ENCODE data around the gene ADAMTS16.

Gene ADAMTS16

GRCh38 chr5:5301176-5301575, 161.0 kb downstream of the ADAMTS16 start:
- Histone ChIP-seq H3K4me2 (no peak overlapping the region), H3K4me1 (ENCODE audit: low read depth, poor library complexity, severe bottlenecking) (no peaks in the 10 kb centered on the region), H3K27ac (no peak overlapping the region), H3K79me2 (ENCODE audit: insufficient read depth, low read depth) (no peaks in the 10 kb centered on the region), H3K9ac (no peak overlapping the region), H2AFZ (ENCODE audit: low read depth) (no peak overlapping the region), H3K36me3 (ENCODE audit: insufficient read depth) (no peaks in the 10 kb centered on the region), H4K20me1 (ENCODE audit: insufficient read depth) (no peaks in the 10 kb centered on the region), H3K4me3 (IDR thresholded peaks at IDR 0.05; ENCODE audit: insufficient read depth, low read depth, low read length) (no peak overlapping the region), H3K27me3 (ENCODE audit: insufficient read depth, low read depth) (no peaks in the 10 kb centered on the region)
- TF ChIP-seq CTCF (conservative IDR thresholded peaks at IDR 0.05; ENCODE audit: low read depth, low read length): no peak

GRCh38 chr5:5302201-5302600, 162.1 kb downstream of the ADAMTS16 start:
- Histone ChIP-seq H3K79me2 (ENCODE audit: insufficient read depth, low read depth) (no peaks in the 10 kb centered on the region), H3K36me3 (ENCODE audit: insufficient read depth) (no peaks in the 10 kb centered on the region), H3K27ac (no peak overlapping the region), H3K4me1 (ENCODE audit: low read depth, poor library complexity, severe bottlenecking) (no peaks in the 10 kb centered on the region), H3K9ac (no peak overlapping the region), H3K4me2 (no peak overlapping the region), H4K20me1 (ENCODE audit: insufficient read depth) (no peaks in the 10 kb centered on the region), H3K4me3 (IDR thresholded peaks at IDR 0.05; ENCODE audit: insufficient read depth, low read depth, low read length) (no peak overlapping the region), H3K27me3 (ENCODE audit: insufficient read depth, low read depth) (no peaks in the 10 kb centered on the region), H2AFZ (ENCODE audit: low read depth) (no peak overlapping the region)
- no peak for TF ChIP-seq CTCF (conservative IDR thresholded peaks at IDR 0.05; ENCODE audit: low read depth, low read length)

GRCh38 chr5:5303242-5303641, 163.1 kb downstream of the ADAMTS16 start:
- H3K27me3 ChIP-seq (ENCODE audit: insufficient read depth, low read depth): no peaks in the 10 kb centered on the region
- no peaks in the 10 kb centered on the region for H3K36me3 ChIP-seq (ENCODE audit: insufficient read depth)
- H3K4me2 ChIP-seq: no peak overlapping the region
- no peak overlapping the region for H3K27ac ChIP-seq
- no peak overlapping the region for H3K4me3 ChIP-seq (IDR thresholded peaks at IDR 0.05; ENCODE audit: insufficient read depth, low read depth, low read length)
- no peak overlapping the region for H3K9ac ChIP-seq
- no peaks in the 10 kb centered on the region for H3K4me1 ChIP-seq (ENCODE audit: low read depth, poor library complexity, severe bottlenecking)
- no peak overlapping the region for H2AFZ ChIP-seq (ENCODE audit: low read depth)
- TF ChIP-seq CTCF (conservative IDR thresholded peaks at IDR 0.05; ENCODE audit: low read depth, low read length): no peak
- no peaks in the 10 kb centered on the region for H4K20me1 ChIP-seq (ENCODE audit: insufficient read depth)
- H3K79me2 ChIP-seq (ENCODE audit: insufficient read depth, low read depth): no peaks in the 10 kb centered on the region

GRCh38 chr5:5304361-5305020, 164.4 kb downstream of the ADAMTS16 start:
- no peak overlapping the region for H3K9ac ChIP-seq
- H2AFZ ChIP-seq (ENCODE audit: low read depth): no peak overlapping the region
- no peak overlapping the region for H3K4me2 ChIP-seq
- TF ChIP-seq CTCF (conservative IDR thresholded peaks at IDR 0.05; ENCODE audit: low read depth, low read length): no peak
- no peaks in the 10 kb centered on the region for H3K27me3 ChIP-seq (ENCODE audit: insufficient read depth, low read depth)
- no peaks in the 10 kb centered on the region for H3K4me1 ChIP-seq (ENCODE audit: low read depth, poor library complexity, severe bottlenecking)
- H3K36me3 ChIP-seq (ENCODE audit: insufficient read depth): no peaks in the 10 kb centered on the region
- no peak overlapping the region for H3K27ac ChIP-seq
- H3K79me2 ChIP-seq (ENCODE audit: insufficient read depth, low read depth): no peaks in the 10 kb centered on the region
- H4K20me1 ChIP-seq (ENCODE audit: insufficient read depth): no peaks in the 10 kb centered on the region
- no peak overlapping the region for H3K4me3 ChIP-seq (IDR thresholded peaks at IDR 0.05; ENCODE audit: insufficient read depth, low read depth, low read length)

Measured in KMS-11 (cell line).